Left renal pelvis (tissue), 4 donors: ENCODE results near the gene MLF2. TPM values are rescaled to one million over a fixed set of nuclear protein-coding genes. Genes with fewer than 3 reads are reported as not detected.
"Not testable (repeated sequence)": the region's sequence is repeated elsewhere in the genome, so short reads cannot be mapped to it uniquely, and the experiment has no call there.

Experiments
- DNase-seq, 4 donors: peaks; one replicate each; pipeline ENCODE4 v3.0.0-alpha.2; 2013; ENCODE audit warnings: low read depth in 4 of 4, low spot score in 3 of 4
- polyA plus RNA-seq, 4 donors: library from polyadenylated mRNA; unstranded; fragments of 120-200 nt; gene quantifications; one replicate each; pipeline ENCODE4 v1.2.1, GENCODE V29; 2013; ENCODE audit not compliant: insufficient read length in 4 of 4

Gene MLF2
- polyA plus RNA-seq, 4 donors = 156 to 226 (median 194) TPM

DNA sequence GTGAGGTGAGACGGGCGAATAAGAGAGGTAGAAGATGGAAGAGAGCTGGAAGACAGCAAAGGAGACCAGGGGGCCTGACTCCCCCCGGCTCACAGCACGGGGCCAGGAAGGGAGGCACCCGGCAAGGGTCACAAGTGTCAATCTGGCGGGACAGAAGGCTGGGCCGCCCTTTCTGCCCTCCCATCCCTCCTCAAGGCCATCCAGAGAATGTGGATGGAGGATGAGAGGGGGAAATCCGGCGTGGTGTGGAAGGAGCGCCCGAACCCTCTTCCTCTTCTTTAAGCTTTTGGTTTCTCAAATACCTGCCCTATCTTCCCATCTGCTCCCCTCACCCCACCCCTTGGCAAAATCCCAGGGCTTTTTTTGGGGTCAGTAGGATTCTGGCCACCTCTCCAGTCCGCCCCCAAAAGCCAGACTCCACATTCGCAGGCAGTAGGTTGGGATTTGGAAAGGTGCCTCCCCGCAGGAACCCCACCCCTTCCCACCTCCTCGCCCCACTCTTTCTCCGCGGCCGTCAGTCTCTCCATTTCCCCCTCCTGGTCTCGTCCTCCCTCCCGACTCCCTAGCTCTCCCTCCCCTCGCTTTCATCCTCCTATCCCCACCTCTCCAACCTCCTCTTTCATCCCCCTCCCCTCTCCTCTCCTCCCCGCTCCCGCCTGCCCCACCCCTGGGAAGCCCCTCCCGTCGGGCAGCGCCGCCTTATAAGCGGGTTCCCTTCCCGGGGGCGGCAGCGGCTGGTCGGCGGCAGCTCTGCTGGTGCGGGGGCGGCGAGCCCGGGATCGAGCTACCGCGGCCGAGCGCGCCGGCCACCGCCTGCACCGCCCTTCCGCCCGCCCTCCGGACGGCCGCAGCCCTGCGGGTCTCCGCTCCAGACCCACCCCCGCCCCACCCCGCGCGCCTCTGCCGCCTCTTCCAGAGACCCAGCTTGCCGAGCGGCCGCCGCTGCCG lies 13.0 kb upstream of the MLF2 start, which contains the start of gene PTMS:
PTMS (plus strand) TSS at position 730 of the 948 bp plus-strand sequence. CDS start 343 bp downstream, outside the sequence.
- DNase-seq = peak; percentile 78 to 89 (median 82)

DNA sequence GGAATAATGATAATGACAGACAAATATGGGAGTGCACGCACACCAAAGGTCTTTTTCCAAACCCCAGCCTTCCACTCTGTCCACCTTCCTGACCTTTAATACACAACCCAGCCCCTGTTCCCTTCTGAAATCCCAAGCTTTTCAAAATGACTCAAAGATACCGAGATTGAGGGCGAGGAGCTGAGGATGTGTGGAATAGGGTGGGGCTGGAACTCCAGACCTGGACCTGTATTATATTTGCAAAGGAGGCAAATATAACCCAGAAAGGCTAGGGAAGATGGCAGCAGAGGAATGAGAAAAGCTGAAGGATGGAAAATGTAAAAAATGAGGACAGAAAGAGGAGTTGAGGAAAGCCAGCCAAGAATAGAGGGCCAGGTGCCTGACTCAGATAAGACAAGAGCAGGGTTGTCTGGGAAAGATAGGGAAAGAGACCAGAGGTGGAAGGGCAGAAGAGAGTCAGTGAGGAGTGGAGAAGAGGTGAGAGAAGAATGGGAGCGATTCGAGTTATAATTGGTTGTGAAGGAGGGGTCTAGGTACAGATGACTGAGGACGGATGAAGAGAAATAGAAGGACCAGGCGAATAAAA lies 12.2 kb upstream of the MLF2 start:
- DNase-seq = no peak

DNA sequence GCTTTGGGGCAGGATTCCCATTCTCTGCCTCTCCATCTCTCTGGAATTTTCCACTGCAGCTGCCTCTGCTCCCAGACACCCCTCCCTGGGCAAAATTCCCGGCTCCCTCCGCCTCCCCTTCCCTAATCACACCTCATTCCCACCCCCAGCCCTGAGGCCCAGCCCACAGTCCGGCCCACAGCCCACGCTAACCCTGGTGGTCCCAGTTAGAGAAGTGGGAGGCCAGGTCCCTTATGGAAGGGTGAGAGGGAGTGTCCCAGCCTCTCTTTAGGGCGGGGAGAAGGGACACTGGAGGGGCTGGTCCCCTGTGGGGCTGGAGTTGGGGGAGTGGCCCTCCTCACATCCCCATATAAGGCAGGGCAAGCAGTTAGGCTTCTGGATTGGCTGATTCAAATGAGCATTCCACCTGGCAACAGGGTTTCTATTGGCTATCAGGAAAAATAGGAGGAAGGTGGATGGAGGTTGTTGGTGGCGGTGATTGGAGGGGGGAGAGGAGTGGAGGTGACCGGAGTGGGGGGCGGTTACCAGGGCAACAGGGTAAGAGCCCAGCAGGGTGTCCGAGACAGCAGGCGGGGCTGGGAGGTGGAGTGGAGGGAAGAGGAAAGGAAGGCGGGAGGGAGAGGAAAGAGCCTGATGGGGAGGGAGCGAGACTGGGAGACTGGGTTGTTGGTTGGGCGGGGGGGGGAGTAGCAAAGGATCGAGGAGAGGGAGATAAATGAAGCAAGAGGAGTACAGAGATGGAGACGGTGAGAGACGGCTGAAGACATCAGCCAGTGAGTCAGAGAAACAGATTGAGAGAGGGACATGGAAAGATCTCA lies 11.3 kb upstream of the MLF2 start:
- DNase-seq = peak; percentile 93 to 98 (median 96)

DNA sequence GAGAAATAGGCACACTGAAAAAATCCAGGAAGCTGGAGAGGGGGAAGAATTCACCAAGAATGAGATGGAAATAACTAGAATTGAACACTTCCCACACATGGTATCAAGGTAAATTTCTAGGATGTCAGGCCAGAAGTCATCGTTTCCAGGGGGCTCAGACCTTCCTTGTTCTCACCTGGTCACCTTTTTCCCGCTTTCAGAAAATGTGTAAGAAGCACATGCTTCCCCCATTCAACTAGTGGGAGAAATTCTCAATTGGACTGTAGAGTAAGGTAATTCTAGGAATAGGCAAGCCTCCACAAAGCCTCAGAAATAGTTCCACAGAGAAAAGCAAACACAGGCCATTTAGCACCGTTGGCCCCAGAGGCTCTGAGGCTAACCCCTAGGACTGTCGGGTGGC lies 10.4 kb upstream of the MLF2 start:
- no peak for DNase-seq

DNA sequence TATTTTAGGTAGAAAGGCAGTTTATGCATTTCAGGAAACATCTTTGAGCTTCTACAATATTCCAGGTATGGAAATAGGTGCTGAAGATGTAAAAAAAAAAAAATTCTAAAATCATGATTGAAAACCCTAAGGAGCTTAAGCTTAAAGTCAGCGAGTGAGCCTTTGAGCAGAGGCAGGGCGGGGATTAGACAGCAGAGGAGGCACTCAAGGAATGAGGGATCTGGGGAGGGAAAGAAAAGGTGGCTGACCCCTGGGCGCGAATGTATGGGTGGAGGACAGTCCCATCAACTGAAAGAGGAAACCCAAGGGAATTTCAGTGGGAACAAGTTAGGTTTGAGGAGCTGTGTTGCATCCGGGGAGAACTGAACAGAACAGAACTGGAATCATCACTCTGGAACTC lies 6.8 kb upstream of the MLF2 start:
- DNase-seq = no peak

DNA sequence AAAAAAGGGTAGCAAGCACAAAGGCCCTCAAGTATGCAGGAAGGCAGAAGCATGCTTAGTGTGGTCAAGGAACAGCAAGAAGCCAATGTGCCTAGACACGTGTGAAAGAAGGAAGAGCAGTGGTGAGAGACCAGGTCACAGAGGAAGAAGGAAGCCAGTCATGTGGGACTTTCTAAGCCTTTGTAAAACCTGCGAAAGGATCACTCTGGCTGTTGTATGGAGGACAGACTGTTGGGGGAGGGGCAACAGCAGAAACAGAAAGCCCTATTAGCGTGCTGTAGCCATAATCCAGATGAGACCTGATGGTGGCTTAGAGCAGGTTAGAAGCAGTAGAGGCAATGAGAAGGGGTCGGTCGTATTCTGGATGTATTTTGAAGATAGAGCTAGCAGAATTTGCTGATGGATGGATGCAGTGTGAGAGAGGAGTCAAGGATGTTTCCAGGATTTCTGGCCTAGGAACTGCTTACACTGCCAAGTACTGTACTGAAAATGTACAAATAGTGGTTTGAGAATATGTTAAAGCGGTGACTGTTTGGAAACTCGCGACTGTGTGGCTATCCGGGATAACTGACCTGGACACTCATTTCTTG lies 5.7 kb upstream of the MLF2 start:
- no peak for DNase-seq

DNA sequence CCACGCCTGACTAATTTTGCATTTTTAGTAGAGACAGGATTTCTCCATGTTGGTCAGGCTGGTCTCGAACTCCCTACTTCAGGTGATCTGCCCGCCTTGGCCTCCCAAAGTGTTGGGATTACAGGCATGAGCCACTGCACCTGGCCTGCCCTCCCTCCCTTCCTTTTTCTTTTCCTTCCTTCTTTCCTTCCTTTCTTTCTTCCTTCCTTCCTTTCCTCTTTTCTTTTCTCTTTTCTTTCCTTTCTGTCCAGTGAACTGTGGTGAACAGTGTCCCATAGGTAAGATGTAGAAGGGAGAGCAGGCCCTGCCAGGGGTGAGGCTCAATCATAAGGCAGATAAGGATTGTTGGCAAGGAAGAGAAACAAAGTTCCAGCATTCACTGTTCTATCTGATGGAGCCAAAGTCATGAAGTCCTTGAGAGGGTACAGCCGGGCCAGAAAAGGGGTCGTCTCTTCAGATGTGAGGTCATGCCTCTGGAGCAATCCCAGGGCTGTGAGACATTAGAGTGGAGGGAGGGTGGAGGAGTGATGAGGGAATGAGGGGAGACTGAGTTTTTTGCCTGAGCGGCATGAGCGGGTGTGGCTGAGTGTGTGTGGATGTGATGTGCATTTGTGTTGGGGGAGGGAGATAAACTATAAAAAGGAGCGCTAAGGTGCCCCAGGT lies 4.2 kb upstream of the MLF2 start:
- DNase-seq = no peak

DNA sequence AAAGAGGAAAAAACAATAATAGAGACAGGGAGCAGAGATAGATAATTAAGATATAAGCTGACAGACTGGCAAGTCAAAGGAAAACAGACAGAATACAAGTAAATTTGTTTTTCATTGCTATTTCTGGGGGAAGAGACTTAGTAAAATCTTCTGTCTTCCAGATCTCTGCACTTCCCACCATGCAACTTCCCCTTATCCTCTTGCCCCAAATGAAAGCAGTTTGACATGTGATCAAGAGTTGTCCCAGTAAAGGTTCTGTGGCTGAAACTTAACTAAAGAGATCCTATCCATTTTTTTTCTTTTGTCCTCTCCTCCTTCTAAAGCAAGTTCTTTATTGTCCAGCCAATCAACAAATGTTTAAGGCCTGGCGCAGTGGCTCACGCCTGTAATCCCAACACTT lies 1.5 kb upstream of the MLF2 start:
- no peak for DNase-seq

DNA sequence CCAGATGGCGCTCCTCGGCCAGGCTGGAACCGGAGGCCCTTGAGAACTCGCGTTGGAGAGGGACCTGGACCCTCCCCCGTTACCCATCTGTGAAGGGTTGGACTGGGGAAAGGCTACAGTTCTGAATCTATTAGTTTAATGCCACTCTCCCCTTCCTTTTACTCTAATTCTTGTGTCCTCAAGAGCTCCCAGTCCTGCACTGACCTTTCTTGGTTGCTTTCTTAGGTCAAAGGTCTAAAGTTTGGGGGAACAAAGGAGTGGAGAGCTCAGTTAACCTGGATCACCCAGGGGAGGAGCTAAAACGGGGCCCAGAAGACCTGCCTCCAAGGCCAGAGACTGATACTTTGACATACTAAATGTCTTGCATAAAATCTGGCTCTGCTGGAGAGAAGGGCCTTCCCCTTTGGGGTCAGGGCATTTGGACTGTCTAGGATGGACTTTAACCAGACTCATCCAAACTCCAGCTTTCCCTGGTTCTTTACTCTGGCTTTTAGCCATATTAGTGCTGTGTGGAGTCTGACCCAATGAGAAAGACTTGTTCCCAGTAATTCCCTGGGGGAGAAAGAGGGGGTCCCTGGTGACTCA lies 923 bp upstream of the MLF2 start:
- DNase-seq = no peak

DNA sequence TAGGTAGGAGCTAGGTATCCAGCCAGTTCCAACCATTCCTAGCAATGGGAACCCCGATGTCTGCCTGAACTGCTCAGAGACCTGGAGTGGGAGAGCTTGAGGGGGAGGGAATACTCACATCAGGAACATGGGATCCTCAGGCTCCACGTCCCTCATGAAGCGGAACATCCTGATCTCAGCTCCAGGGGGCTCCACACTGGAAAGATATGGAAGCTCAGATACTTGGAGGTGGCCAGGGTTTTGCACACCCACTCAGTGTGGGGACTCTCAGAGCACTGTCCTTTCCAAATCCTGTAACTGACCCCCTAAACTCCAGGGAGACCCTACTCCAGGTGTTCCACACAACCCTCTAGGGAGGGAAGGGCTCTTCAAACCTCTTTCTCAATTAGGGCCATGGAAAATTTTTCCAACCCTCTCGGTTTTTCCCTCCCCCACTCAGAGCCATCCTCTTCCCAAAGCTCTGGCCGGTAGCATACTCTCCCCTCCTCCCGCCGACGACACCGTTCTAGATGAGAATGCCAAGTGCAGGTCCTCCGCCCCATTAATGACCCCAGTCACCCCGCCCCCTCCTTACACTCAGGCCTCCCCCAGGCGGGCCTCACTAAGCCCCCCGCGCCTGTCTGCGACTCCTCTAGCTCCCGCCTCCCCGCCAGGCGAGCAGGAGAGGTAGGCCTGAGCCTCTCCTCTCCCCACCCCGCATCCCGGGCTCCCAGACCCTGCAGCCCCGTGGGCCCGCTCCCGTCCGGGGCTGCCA lies 597 bp downstream of the MLF2 start:
- DNase-seq = no peak

DNA sequence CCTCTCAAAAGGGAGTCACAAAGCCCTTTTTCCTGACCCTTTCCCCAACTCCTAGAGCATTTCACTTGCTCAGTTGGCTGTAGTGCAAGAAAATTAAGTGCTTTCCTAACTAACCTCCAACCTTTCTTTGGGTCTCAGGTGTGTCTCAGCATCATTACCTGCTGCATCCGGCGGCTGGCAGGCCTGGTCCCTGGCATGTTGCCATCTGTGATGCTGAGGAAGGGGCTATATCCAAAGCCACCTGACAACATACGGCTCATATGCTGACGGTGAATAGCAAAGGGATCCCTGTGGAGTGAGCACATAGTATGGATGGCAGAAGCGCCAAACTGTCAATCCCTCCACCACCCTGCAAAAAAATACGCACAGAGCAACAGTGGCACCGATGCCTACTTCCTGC lies 1.2 kb downstream of the MLF2 start:
- no peak for DNase-seq

DNA sequence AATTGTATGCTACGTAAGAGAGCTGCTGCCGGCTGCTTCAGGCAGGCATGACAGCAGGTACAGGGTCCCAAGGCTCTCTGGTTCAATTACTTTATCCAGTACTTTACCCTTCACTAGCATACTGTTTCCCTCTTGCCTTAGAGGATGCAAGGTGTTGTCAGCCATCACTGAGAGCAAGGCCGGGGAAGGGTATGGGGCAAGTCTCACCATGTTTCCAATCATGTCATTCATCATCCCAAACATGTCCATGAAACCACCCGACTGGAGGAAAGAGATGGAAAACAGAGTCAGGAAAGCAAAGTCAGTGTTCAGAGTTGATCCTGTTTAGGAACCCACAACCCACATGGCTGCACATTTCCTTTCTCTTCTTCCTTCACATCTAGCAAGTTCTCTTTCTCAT lies 2.4 kb downstream of the MLF2 start:
- DNase-seq = no peak

DNA sequence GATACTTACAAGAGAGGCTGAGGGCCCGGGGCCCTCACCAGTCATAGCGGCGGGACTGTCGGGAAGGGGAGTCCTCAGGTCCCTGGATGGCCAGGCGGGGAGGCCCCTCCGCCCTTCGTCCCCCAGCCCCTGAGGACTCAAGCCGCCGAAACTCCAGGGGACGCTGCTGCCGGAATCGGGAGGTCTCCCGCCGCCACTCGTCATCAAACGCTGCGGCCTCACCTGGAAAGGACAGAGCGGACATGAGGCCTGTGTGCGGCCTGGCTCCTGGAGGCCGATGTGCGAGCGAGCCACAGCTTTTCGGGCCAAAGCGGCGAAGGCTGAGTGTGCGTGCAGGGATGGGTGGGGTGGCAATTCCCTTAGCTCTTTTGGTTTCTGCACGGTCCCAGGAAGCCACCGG lies 4.2 kb downstream of the MLF2 start:
- no peak for DNase-seq

DNA sequence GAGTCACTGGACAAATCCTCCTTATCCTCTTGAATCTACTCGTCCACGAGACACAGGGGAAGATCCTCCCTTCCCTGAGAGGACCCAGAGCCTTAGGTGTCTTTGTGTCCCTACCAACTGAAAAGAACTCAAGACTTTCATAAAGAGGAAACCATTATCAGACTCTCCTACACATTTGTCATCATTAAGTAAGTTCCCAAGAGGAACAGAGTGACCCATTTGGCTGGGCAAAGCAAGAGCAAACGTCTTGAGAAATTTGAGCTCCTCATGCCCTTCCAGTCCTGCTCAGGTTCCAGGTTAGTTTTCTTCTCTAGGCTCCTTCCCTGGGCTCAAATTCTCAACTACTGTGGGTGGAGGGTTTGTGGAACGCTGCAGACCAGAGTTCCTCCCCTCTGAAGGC lies 5.7 kb downstream of the MLF2 start:
- no peak for DNase-seq

DNA sequence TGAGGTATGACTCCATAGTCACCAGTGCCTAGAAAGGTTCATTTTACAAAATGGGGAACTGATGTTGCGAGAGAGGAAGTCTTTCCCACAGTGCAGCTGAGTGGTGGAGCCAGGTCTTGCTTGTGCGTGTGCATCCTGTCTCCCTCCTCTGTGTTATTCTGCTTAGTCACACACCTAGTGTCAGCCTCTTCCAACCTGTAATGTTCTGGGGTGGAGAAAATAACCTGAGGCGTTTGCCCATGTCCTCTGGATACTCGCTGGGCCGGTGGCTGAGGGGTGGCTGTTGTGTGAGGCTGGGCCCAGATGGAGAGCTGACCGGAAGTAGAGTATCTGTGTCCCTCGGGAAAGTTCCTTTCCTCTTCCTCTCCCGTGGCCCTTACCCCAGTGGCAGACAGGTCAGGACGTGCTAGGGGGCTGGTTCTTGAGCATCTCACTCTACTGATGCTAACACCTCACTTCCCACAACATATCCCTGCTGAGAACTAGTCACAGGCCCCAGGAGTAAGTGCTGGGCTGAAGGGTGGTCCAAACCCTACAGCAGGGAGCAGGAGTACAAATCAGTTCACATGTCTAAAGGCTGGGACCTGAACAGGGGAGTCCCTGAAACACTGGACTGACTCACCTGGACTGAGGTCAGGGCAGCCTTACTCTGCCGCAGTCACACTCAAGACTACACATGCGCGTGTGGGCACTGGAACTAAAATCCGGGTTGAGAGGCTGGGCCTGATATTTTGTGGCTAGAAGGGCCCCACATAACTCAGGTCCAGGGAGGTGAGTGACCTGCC lies 7.0 kb downstream of the MLF2 start:
- DNase-seq = no peak

DNA sequence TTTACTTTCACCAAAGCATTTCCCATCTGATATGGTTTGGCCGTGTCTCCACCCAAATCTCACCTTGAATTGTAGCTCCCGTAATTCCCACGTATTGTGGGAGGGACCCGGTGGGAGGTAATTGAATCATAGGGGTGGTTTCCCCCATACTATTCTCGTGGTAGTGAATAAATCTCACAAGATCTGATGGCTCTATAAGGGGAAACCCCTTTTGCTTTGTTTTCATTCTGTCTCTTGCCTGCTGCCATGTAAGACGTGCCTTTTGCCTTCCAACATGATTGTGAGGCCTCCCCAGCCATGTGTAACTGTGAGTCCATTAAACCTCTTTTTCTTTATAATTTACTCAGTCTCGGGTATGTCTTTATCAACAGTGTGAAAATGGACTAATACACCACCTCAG lies 9.6 kb downstream of the MLF2 start:
- not testable (repeated sequence) for DNase-seq

DNA sequence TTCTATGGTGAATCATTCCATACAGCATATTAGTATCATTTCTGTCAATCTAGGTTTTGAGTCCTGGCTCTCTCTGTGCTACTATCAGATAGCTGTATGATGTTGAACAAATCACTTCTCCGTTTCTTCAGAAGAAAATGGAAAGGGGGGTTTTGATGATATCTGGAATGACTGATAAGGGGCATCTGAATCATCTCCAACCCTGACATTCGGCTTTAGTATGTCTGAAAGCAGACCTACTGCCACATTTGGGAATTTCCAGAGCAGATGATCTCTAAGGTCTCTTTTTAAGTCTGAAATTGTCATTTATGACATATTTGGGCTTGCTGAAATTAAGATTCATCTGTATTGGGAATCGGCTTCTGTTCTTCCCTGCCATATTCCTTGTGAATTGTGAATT lies 10.1 kb downstream of the MLF2 start:
- DNase-seq = no peak

DNA sequence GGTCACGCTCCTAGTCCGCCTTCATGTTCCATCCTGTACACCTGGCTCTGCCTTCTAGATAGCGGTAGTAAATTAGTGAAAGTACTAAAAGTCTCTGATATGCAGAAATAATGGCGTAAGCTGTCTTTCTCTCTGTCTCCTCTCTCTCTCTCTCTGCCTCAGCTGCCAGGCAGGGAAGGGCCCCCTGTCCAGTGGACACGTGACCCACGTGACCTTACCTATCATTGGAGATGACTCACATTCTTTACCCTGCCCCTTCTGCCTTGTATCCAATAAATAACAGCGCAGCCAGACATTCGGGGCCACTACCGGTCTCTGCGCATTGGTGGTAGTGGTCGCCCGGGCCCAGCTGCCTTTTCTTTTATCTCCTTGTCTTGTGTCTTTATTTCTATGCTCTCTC lies 10.9 kb downstream of the MLF2 start:
- not testable (repeated sequence) for DNase-seq
